Measurements from ENCODE around the gene SLC25A24. TPM values are rescaled to one million over a fixed set of nuclear protein-coding genes. Genes with fewer than 3 reads are reported as not detected.

The SLC25A24 gene
- polyA plus RNA-seq, 3 donors = 11.1 to 45.4 (median 43.4) TPM

DNA sequence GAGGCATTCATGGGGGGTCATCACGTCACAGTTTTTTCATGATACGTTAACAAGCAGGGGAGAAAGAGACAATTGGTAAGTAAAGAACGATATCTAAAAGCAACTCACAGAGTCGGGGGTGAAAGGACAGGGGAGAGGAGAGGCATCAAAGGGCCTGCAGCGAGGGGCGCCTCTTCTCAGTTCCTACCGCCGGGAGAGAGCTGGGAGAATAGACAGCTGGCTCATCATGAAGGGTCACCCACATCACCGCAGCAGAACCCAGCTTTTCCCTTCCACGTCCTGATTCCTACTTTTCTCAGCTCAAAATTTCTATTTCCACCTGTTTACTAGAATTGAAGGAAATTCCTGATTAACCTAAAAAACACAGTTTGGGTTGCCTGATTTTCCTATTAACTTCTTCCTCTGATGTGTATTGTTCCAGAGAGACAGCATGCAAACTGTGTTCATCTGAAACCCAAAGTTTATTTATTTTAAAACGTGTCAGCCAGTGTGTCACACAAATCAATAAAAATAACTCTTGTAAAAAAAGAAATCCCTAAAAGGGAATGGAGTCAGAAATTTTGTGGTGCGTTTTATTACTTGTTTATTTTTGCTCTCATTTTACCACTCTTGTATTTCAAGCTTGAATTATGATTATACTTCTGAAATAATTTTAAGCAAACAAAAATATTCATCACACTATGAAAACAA is 75.4 kb downstream of the SLC25A24 start:
- Mint-ChIP-seq H3K36me3 (peaks cover 2 to 3% of the 10 kb centered on the region in 2 donors), H3K9me3 (peaks cover 0 to 5% (median 0%) of the 10 kb centered on the region in 7 donors), H3K27me3 (ENCODE audit: low read depth in 3 of 3) (peaks cover 0 to 2% (median 0%) of the 10 kb centered on the region in 3 donors), H3K4me3 (no peak overlapping the region), H3K27ac (no peak overlapping the region), H3K4me1 (peaks cover 18% of the 10 kb centered on the region)
- no peak for DNase-seq
- TF ChIP-seq, protein P1, sequence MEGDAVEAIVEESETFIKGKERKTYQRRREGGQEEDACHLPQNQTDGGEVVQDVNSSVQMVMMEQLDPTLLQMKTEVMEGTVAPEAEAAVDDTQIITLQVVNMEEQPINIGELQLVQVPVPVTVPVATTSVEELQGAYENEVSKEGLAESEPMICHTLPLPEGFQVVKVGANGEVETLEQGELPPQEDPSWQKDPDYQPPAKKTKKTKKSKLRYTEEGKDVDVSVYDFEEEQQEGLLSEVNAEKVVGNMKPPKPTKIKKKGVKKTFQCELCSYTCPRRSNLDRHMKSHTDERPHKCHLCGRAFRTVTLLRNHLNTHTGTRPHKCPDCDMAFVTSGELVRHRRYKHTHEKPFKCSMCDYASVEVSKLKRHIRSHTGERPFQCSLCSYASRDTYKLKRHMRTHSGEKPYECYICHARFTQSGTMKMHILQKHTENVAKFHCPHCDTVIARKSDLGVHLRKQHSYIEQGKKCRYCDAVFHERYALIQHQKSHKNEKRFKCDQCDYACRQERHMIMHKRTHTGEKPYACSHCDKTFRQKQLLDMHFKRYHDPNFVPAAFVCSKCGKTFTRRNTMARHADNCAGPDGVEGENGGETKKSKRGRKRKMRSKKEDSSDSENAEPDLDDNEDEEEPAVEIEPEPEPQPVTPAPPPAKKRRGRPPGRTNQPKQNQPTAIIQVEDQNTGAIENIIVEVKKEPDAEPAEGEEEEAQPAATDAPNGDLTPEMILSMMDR (IDR thresholded peaks at IDR 0.05) = no peak
- intact Hi-C loops (cut with micrococcal nuclease) = loop anchor here (2.0 to 10.0 kb wide), 3 partner anchors 70 to 342 kb away; partner anchors contain the start of gene VAV3 (in 2 of the 2)
- no peaks in the 10 kb centered on the region for H3K79me2 ChIP-seq (ENCODE audit: insufficient read depth, low read length)
- H3K27ac ChIP-seq (ENCODE audit: low read depth in 1 of 2, low read length in 2 of 2) = no peak overlapping the region
- H3K4me1 ChIP-seq (ENCODE audit: control insufficient read depth in 1 of 2, insufficient read depth in 2 of 2, low read length in 2 of 2) = peaks cover 7 to 11% of the 10 kb centered on the region in 2 donors
- 100% methylated on average over 3 of the region's 12 CpGs for WGBS (ENCODE audit: insufficient coverage)
- H3K27me3 ChIP-seq (ENCODE audit: control insufficient read depth in 2 of 2, insufficient read depth in 2 of 2, low read length in 2 of 2) = no peaks in the 10 kb centered on the region
- no peak overlapping the region for H3K4me3 ChIP-seq (replicated peaks in 1 of 3; ENCODE audit: low read depth in 2 of 3, low read length in 3 of 3)
- no peak overlapping the region for H3K4me2 ChIP-seq (replicated peaks; ENCODE audit: extremely low read depth, low read length, poor library complexity, severe bottlenecking)
- H3K36me3 ChIP-seq (replicated peaks in 1 of 2; ENCODE audit: control insufficient read depth in 1 of 2, insufficient read depth in 2 of 2, low read length in 2 of 2) = no peaks in the 10 kb centered on the region
- no peak overlapping the region for H2AFZ ChIP-seq (ENCODE audit: insufficient read depth, low read depth, low read length, poor library complexity, severe bottlenecking)
- H3K9me3 ChIP-seq (replicated peaks in 1 of 2; ENCODE audit: control insufficient read depth in 1 of 2, insufficient read depth in 1 of 2, low read length in 2 of 2) = no peaks in the 10 kb centered on the region
- no peak overlapping the region for H3K9ac ChIP-seq (ENCODE audit: insufficient read depth, low read length, poor library complexity, severe bottlenecking)
- H4K20me1 ChIP-seq (ENCODE audit: insufficient read depth, low read length) = no peaks in the 10 kb centered on the region

DNA sequence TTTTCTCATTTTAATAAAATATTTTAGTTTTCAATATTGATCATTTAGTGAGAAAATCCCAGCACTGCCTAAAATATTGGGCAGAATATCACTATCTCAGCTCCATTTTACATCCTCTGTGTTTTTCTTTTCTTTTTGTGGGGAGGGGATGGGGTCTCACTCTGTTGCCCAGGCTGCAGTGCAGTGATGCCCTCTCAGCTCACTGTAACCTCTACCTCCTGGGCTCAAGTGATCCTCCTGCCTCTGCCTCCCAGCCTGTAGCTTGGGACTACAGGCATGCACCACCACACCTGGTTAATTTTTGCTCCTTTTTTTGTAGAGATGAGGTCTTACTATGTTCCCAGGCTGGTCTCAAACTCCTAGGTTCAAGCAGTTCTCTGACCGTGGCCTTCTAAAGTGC is 76.1 kb downstream of the SLC25A24 start:
- no peak overlapping the region for H3K4me3 ChIP-seq (replicated peaks in 1 of 3; ENCODE audit: low read depth in 2 of 3, low read length in 3 of 3)
- peaks cover 0 to 4% (median 0%) of the 10 kb centered on the region in 3 donors for H3K27me3 Mint-ChIP-seq (ENCODE audit: low read depth in 3 of 3)
- H3K9me3 ChIP-seq (replicated peaks in 1 of 2; ENCODE audit: control insufficient read depth in 1 of 2, insufficient read depth in 1 of 2, low read length in 2 of 2) = no peaks in the 10 kb centered on the region
- peaks cover 0 to 5% (median 0%) of the 10 kb centered on the region in 7 donors for H3K9me3 Mint-ChIP-seq
- H4K20me1 ChIP-seq (ENCODE audit: insufficient read depth, low read length) = no peaks in the 10 kb centered on the region
- DNase-seq = no peak
- H3K4me1 Mint-ChIP-seq = peaks cover 22% of the 10 kb centered on the region
- H3K79me2 ChIP-seq (ENCODE audit: insufficient read depth, low read length) = no peaks in the 10 kb centered on the region
- H3K4me3 Mint-ChIP-seq = no peak overlapping the region
- no peak overlapping the region for H3K4me2 ChIP-seq (replicated peaks; ENCODE audit: extremely low read depth, low read length, poor library complexity, severe bottlenecking)
- no peak overlapping the region for H3K27ac ChIP-seq (ENCODE audit: low read depth in 1 of 2, low read length in 2 of 2)
- intact Hi-C loops (cut with micrococcal nuclease) = loop anchor here (2.0 to 10.0 kb wide), 3 partner anchors 69 to 341 kb away; partner anchors contain the start of gene VAV3 (in 2 of the 2)
- H3K27me3 ChIP-seq (ENCODE audit: control insufficient read depth in 2 of 2, insufficient read depth in 2 of 2, low read length in 2 of 2) = no peaks in the 10 kb centered on the region
- no peak overlapping the region for H2AFZ ChIP-seq (ENCODE audit: insufficient read depth, low read depth, low read length, poor library complexity, severe bottlenecking)
- TF ChIP-seq, protein P1 (IDR thresholded peaks at IDR 0.05) = no peak
- H3K9ac ChIP-seq (ENCODE audit: insufficient read depth, low read length, poor library complexity, severe bottlenecking) = no peak overlapping the region
- H3K36me3 ChIP-seq (replicated peaks in 1 of 2; ENCODE audit: control insufficient read depth in 1 of 2, insufficient read depth in 2 of 2, low read length in 2 of 2) = no peaks in the 10 kb centered on the region
- 100% methylated on average over 1 of the region's 1 CpG for WGBS (ENCODE audit: insufficient coverage)
- H3K4me1 ChIP-seq (ENCODE audit: control insufficient read depth in 1 of 2, insufficient read depth in 2 of 2, low read length in 2 of 2) = peaks cover 13 to 18% of the 10 kb centered on the region in 2 donors
- H3K36me3 Mint-ChIP-seq = no peaks in the 10 kb centered on the region
- H3K27ac Mint-ChIP-seq = no peak overlapping the region
